ENCODE data around the gene ASIC4. TPM values are rescaled to one million over a fixed set of nuclear protein-coding genes. Genes with fewer than 3 reads are reported as not detected.

ASIC4 gene
- total and polyA plus RNA-seq, 9 of the 15 experiments (the other 6 are each of a cell fraction or from before 2014, with no cell fraction given) = 0.07 to 19.2 (median 4.8) TPM

DNA sequence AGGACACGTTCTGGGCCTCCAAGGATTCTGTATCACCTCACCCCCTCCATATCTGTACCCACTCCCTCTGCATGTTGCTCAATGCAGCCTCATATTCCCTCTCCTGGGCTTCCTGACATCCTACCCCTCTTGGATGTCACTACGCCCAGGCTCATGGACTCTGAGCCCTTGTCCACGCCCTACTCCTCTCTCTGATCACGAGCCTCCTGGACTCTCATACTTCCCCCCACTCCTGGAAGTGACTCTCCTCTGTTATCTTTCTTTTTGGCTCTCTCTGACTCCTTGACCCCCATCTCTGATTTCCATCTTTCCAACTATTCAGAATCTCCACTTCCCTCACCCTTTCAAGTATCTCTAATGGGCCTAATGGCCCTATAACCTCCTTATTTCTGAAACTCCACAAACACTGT is 31.7 kb downstream of the ASIC4 start:
- 10% methylated on average over 3 of the region's 4 CpGs for WGBS (ENCODE audit: insufficient coverage, low coverage, missing lambda C conversion rate)
- BruUV-seq (replicated peaks) = no TSS peak
- Histone ChIP-seq H3K4me3 (no peak overlapping the region), H3K36me3 (ENCODE audit: control insufficient read depth, insufficient read depth, low read length) (peaks cover 6% of the 10 kb centered on the region; the same call in 2 of the 3 replicates), H3K9me1 (ENCODE audit: control insufficient read depth, insufficient read depth, low read length) (no peaks in the 10 kb centered on the region), H4K20me1 (replicated peaks; ENCODE audit: control insufficient read depth, insufficient read depth, low read length) (peaks cover 5% of the 10 kb centered on the region; the same call in 1 of the 2 replicates), H2AFZ (ENCODE audit: low read depth, low read length) (no peak overlapping the region), H3K9ac (ENCODE audit: insufficient read depth in 1 of 2, low read depth in 2 of 2, low read length in 2 of 2) (no peak overlapping the region), H3K27ac (ENCODE audit: extremely low read depth, low read depth, low read length) (no peak overlapping the region), H3K4me1 (replicated peaks in 1 of 2; ENCODE audit: control insufficient read depth in 2 of 2, insufficient read depth in 2 of 2, low read length in 2 of 2) (peaks cover 0 to 40% of the 10 kb centered on the region in 2 experiments; a peak in 3 of 5 replicates), H3K79me2 (ENCODE audit: control insufficient read depth, insufficient read depth, low read length) (peaks cover 16% of the 10 kb centered on the region), H3K4me2 (ENCODE audit: insufficient read depth, low read length) (no peak overlapping the region), H3K27me3 (ENCODE audit: control insufficient read depth in 2 of 2, insufficient read depth in 2 of 2, low read length in 2 of 2) (no peaks in the 10 kb centered on the region), H3K9me3 (replicated peaks; ENCODE audit: control insufficient read depth, insufficient read depth, low read depth, low read length) (no peaks in the 10 kb centered on the region)
- CTCF ChIA-PET (ENCODE audit: low intra/inter-chr PET ratio) = no interaction called here
- TF ChIP-seq ZNF707 (CRISPR knock-in tag; conservative IDR thresholded peaks at IDR 0.05) = peak; percentile 72
- no peak for TF ChIP-seq GATA2 (CRISPR knock-in tag; IDR thresholded peaks at IDR 0.05)
- FAIRE-seq (no peak), ATAC-seq (no peak), DNase-seq (ENCODE audit: extremely low read depth in 1 of 4, low spot score in 3 of 4) (no peak)
- intact Hi-C loops (cut with micrococcal nuclease) (loop anchor here (2.0 kb wide), 1 partner anchor 25 kb away; the partner anchor contains the start of gene OBSL1), in situ Hi-C loops (cut with MboI) (loop anchor here (10.0 kb wide), 1 partner anchor 149 kb away; no protein-coding TSS in a partner anchor)
- POLR2A ChIA-PET = no interaction called here

DNA sequence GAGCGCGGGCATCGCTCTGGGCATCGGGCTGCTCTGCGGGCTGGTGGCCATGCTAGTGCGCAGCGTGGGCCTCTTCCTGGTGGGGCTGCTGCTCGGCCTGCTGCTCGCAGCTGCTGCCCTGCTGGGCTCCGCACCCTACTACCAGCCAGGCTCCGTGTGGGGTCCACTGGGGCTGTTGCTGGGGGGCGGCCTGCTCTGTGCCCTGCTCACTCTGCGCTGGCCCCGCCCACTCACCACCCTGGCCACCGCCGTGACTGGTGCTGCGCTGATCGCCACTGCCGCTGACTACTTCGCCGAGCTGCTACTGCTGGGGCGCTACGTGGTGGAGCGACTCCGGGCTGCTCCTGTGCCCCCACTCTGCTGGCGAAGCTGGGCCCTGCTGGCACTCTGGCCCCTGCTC is 33.3 kb downstream of the ASIC4 start:
- Histone ChIP-seq H3K4me3 (no peak overlapping the region), H3K4me1 (replicated peaks in 1 of 2; ENCODE audit: control insufficient read depth in 2 of 2, insufficient read depth in 2 of 2, low read length in 2 of 2) (peaks cover 4 to 47% of the 10 kb centered on the region in 2 experiments; a peak in 3 of 5 replicates), H3K27me3 (ENCODE audit: control insufficient read depth in 2 of 2, insufficient read depth in 2 of 2, low read length in 2 of 2) (no peaks in the 10 kb centered on the region), H3K4me2 (ENCODE audit: insufficient read depth, low read length) (no peak overlapping the region), H3K9me1 (ENCODE audit: control insufficient read depth, insufficient read depth, low read length) (no peaks in the 10 kb centered on the region), H3K27ac (ENCODE audit: extremely low read depth, low read depth, low read length) (no peak overlapping the region), H3K9ac (ENCODE audit: insufficient read depth in 1 of 2, low read depth in 2 of 2, low read length in 2 of 2) (no peak overlapping the region), H3K9me3 (replicated peaks; ENCODE audit: control insufficient read depth, insufficient read depth, low read depth, low read length) (no peaks in the 10 kb centered on the region), H2AFZ (ENCODE audit: low read depth, low read length) (no peak overlapping the region), H3K79me2 (ENCODE audit: control insufficient read depth, insufficient read depth, low read length) (peaks cover 1% of the 10 kb centered on the region; the same call in 1 of the 3 replicates), H3K36me3 (ENCODE audit: control insufficient read depth, insufficient read depth, low read length) (no peaks in the 10 kb centered on the region), H4K20me1 (replicated peaks; ENCODE audit: control insufficient read depth, insufficient read depth, low read length) (no peaks in the 10 kb centered on the region)
- DNase-seq (ENCODE audit: extremely low read depth in 1 of 4, low spot score in 3 of 4) (no peak), ATAC-seq (no peak), FAIRE-seq (no peak)
- no peak for TF ChIP-seq SNIP1 (IDR thresholded peaks at IDR 0.05; ENCODE audit: low read depth)
- no peak for TF ChIP-seq NFIC (IDR thresholded peaks at IDR 0.05)
- no peak for TF ChIP-seq SMAD4 (CRISPR knock-in tag; conservative IDR thresholded peaks at IDR 0.05)
- TF ChIP-seq HDAC3 (IDR thresholded peaks at IDR 0.05; ENCODE audit: borderline replicate concordance, partially characterized antibody) = no peak
- TF ChIP-seq STAG1 (CRISPR knock-in tag; IDR thresholded peaks at IDR 0.05; ENCODE audit: borderline replicate concordance) = no peak
- TF ChIP-seq, protein P1, sequence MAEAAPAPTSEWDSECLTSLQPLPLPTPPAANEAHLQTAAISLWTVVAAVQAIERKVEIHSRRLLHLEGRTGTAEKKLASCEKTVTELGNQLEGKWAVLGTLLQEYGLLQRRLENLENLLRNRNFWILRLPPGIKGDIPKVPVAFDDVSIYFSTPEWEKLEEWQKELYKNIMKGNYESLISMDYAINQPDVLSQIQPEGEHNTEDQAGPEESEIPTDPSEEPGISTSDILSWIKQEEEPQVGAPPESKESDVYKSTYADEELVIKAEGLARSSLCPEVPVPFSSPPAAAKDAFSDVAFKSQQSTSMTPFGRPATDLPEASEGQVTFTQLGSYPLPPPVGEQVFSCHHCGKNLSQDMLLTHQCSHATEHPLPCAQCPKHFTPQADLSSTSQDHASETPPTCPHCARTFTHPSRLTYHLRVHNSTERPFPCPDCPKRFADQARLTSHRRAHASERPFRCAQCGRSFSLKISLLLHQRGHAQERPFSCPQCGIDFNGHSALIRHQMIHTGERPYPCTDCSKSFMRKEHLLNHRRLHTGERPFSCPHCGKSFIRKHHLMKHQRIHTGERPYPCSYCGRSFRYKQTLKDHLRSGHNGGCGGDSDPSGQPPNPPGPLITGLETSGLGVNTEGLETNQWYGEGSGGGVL (CRISPR knock-in tag; IDR thresholded peaks at IDR 0.05) = no peak
- no peak for TF ChIP-seq ZNF134 (CRISPR knock-in tag; conservative IDR thresholded peaks at IDR 0.05)
- intact Hi-C loops (cut with micrococcal nuclease) = no loop called here
- in situ Hi-C loops (cut with MboI) = loop anchor here (10.0 kb wide), 1 partner anchor 147 kb away; no protein-coding TSS in a partner anchor
- WGBS (ENCODE audit: insufficient coverage, low coverage, missing lambda C conversion rate) = 84% methylated on average over 7 of the region's 26 CpGs
- no TSS peak for BruUV-seq (replicated peaks)
- POLR2A ChIA-PET = no interaction called here
- CTCF ChIA-PET (ENCODE audit: low intra/inter-chr PET ratio) = no interaction called here

Measured in K562 (cell line).